Neural progenitor cell (in vitro differentiated cells): ENCODE data around the gene FBXL19. TPM values are rescaled to one million over a fixed set of nuclear protein-coding genes. Genes with fewer than 3 reads are reported as not detected.

Source experiments
- DNase-seq: peaks from one replicate; pipeline ENCODE4 v3.0.0-alpha.2; 2016; ENCODE audit warnings: low spot score
- H2AFZ ChIP-seq: fragments of 200-600 bp; sonication (generic); replicated peaks from 2 replicates; pipeline ENCODE4 v1.6.1; 2016; ENCODE audit warnings: antibody characterized with exemption
- H3F3A ChIP-seq: fragments of 200-600 bp; sonication (generic); 2 replicates; pipeline ENCODE4 v1.6.1; 2016; ENCODE audit warnings: antibody characterized with exemption, low read depth
- H3K27ac ChIP-seq: fragments of 200-600 bp; sonication (generic); 2 replicates; pipeline ENCODE4 v1.5.1; 2016; ENCODE audit warnings: mild to moderate bottlenecking
- H3K27me3 ChIP-seq: fragments of 200-600 bp; sonication (generic); 2 replicates; pipeline ENCODE4 v1.6.1; 2016; ENCODE audit warnings: mild to moderate bottlenecking, moderate library complexity
- H3K36me3 ChIP-seq: fragments of 200-600 bp; sonication (generic); 2 replicates; pipeline ENCODE4 v1.5.1; 2016
- H3K4me1 ChIP-seq: fragments of 200-600 bp; sonication (generic); 2 replicates; pipeline ENCODE4 v1.6.1; 2016; ENCODE audit warnings: mixed run types
- H3K4me2 ChIP-seq: fragments of 200-600 bp; sonication (generic); 2 replicates; pipeline ENCODE4 v1.6.1; 2016
- H3K4me3 ChIP-seq: fragments of 200-600 bp; sonication (generic); 2 replicates; pipeline ENCODE4 v1.5.1; 2016
- H3K79me2 ChIP-seq: fragments of 200-600 bp; sonication (generic); 2 replicates; pipeline ENCODE4 v1.6.1; 2016; ENCODE audit warnings: low read depth
- H3K9ac ChIP-seq: fragments of 200-600 bp; sonication (generic); 2 replicates; pipeline ENCODE4 v1.6.1; 2016
- H3K9me3 ChIP-seq: fragments of 200-600 bp; sonication (generic); 2 replicates; pipeline ENCODE4 v1.5.1; 2016; ENCODE audit warnings: low read depth
- H4K20me1 ChIP-seq: fragments of 200-600 bp; sonication (generic); 2 replicates; pipeline ENCODE4 v1.6.1; 2016; ENCODE audit warnings: low read depth
- H3K27ac Mint-ChIP-seq: 3 replicates; pipeline ENCODE4 v1.8.0; 2021; ENCODE audit warnings: mixed read lengths
- H3K27me3 Mint-ChIP-seq: 2 replicates; pipeline ENCODE4 v1.8.0; 2022; ENCODE audit warnings: low read depth, mild to moderate bottlenecking, inconsistent platforms, moderate library complexity, mixed read lengths; ENCODE audit not compliant: insufficient read depth
- H3K36me3 Mint-ChIP-seq: 3 replicates; pipeline ENCODE4 v1.8.0; 2021; ENCODE audit warnings: mixed read lengths
- H3K4me1 Mint-ChIP-seq: 3 replicates; pipeline ENCODE4 v1.8.0; 2021; ENCODE audit warnings: mixed read lengths
- H3K4me3 Mint-ChIP-seq: 3 replicates; pipeline ENCODE4 v1.8.0; 2021; ENCODE audit warnings: mild to moderate bottlenecking, moderate library complexity, mixed read lengths
- H3K9me3 Mint-ChIP-seq: 3 replicates; pipeline ENCODE4 v1.8.0; 2020; ENCODE audit warnings: mixed read lengths
- CTCF ChIP-seq: fragments of 200-600 bp; sonication (generic); IDR thresholded peaks from 2 replicates; pipeline ENCODE4 v1.5.1; 2017; ENCODE audit warnings: antibody characterized with exemption, mild to moderate bottlenecking
- EZH2 ChIP-seq: fragments of 200-600 bp; sonication (generic); IDR thresholded peaks from 2 replicates; pipeline ENCODE4 v1.6.1; 2017; ENCODE audit warnings: antibody characterized with exemption, mild to moderate bottlenecking, moderate library complexity
- EZH2phosphoT487 ChIP-seq: fragments of 200-600 bp; sonication (generic); IDR thresholded peaks from 2 replicates; pipeline ENCODE4 v1.6.1; 2017; ENCODE audit warnings: antibody characterized with exemption
- total RNA-seq: library from RNA; depleted of rRNA; stranded (reverse); fragments of >200 nt; gene quantifications from 2 replicates; pipeline ENCODE4 v1.2.3, GENCODE V29; 2015; ENCODE audit warnings: low replicate concordance

The FBXL19 gene
- total RNA-seq, 1 donor from 2014 or later, result 9.2 TPM

DNA sequence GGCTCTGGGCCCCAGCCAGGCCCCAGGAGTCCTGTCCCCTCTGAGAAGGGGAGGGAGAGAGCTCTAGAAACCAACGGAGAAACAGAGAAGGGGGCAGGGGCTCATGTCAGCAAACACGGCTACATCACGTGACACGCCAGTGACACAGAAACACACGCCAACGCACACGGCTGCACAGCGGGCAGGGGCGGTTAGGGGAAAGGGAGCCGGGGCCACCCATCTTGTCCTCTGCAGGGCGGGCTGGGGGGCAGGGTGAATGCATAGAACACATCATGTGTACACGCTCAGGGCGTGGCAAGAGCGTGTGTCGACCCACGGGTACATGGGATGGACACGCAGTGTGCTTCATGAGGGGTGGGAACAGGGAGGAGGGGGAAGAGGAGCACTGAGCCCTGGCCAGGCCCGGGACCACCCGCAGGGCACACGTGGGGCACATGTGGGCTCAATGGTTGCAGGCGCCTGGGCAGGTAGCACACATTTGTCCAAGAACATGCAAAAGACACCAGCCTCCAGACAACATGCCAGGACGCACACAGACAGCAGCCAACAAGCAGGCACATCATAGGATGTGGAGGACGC, 66.2 kb downstream of the FBXL19 start:
- Mint-ChIP-seq H3K27ac (no peak overlapping the region), H3K36me3 (no peaks in the 10 kb centered on the region), H3K27me3 (peaks cover 9% of the 10 kb centered on the region), H3K4me1 (no peaks in the 10 kb centered on the region), H3K4me3 (no peak overlapping the region), H3K9me3 (no peaks in the 10 kb centered on the region)
- Histone ChIP-seq H3K27me3 (no peaks in the 10 kb centered on the region), H3K4me1 (no peaks in the 10 kb centered on the region), H3K9me3 (no peaks in the 10 kb centered on the region), H3K36me3 (no peaks in the 10 kb centered on the region), H4K20me1 (peaks cover 3% of the 10 kb centered on the region), H2AFZ (no peak overlapping the region), H3F3A (peaks cover 3% of the 10 kb centered on the region), H3K4me3 (no peak overlapping the region), H3K9ac (no peak overlapping the region), H3K27ac (no peak overlapping the region), H3K79me2 (no peaks in the 10 kb centered on the region), H3K4me2 (no peak overlapping the region)
- no peak for DNase-seq
- TF ChIP-seq EZH2 (no peak), EZH2phosphoT487 (no peak), CTCF (no peak)

DNA sequence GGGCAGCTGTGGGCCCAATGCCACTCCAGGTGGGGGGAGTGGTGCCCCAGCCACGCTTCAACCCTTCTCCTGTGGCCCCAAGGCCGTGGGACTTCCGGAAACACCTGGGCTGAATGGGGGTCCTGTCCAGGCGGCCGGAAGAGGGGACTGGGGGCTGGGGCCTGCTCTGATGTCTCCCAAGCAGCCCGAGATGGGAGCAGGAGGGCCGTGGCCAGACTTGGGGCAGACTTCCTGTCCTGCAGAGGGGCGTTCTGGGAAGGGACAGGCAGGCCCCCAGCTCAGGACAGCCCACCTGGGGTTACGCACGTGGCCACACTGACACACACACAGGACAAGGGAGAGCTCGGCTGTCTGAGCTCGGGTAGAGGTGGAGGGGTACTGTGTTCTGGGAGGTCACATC, 66.7 kb downstream of the FBXL19 start:
- Histone ChIP-seq H3K36me3 (no peaks in the 10 kb centered on the region), H4K20me1 (no peaks in the 10 kb centered on the region), H2AFZ (no peak overlapping the region), H3K9me3 (no peaks in the 10 kb centered on the region), H3F3A (peaks cover 2% of the 10 kb centered on the region), H3K79me2 (no peaks in the 10 kb centered on the region), H3K9ac (no peak overlapping the region), H3K4me3 (no peak overlapping the region), H3K4me1 (no peaks in the 10 kb centered on the region), H3K27ac (no peak overlapping the region), H3K4me2 (no peak overlapping the region), H3K27me3 (no peaks in the 10 kb centered on the region)
- Mint-ChIP-seq H3K9me3 (no peaks in the 10 kb centered on the region), H3K4me1 (no peaks in the 10 kb centered on the region), H3K4me3 (no peak overlapping the region), H3K27me3 (peaks cover 9% of the 10 kb centered on the region), H3K27ac (no peak overlapping the region), H3K36me3 (no peaks in the 10 kb centered on the region)
- DNase-seq, result no peak
- TF ChIP-seq CTCF, result no peak

- peaks cover 10% of the 10 kb centered on the region for H3F3A ChIP-seq
- no peak overlapping the region for H2AFZ ChIP-seq
- no peak for DNase-seq
- no peaks in the 10 kb centered on the region for H3K36me3 Mint-ChIP-seq
- no peak overlapping the region for H3K27ac ChIP-seq
- no peaks in the 10 kb centered on the region for H3K4me1 Mint-ChIP-seq
- H3K9me3 ChIP-seq, result no peaks in the 10 kb centered on the region
- no peaks in the 10 kb centered on the region for H3K36me3 ChIP-seq
- H3K4me2 ChIP-seq, result no peak overlapping the region
- H3K9me3 Mint-ChIP-seq, result no peaks in the 10 kb centered on the region
- TF ChIP-seq EZH2, result no peak
- no peak for TF ChIP-seq CTCF
- TF ChIP-seq EZH2phosphoT487, result no peak
- H3K27me3 ChIP-seq, result peaks cover 4% of the 10 kb centered on the region
- H3K4me3 Mint-ChIP-seq, result peak overlapping the region; percentile 61
- no peak overlapping the region for H3K4me3 ChIP-seq
- no peaks in the 10 kb centered on the region for H3K4me1 ChIP-seq
- H3K79me2 ChIP-seq, result no peaks in the 10 kb centered on the region
- H3K9ac ChIP-seq, result no peak overlapping the region
- peaks cover 9% of the 10 kb centered on the region for H3K27me3 Mint-ChIP-seq
- no peaks in the 10 kb centered on the region for H4K20me1 ChIP-seq
- H3K27ac Mint-ChIP-seq, result peak overlapping the region; percentile 82
Observed at GRCh38 chr16:30991052-30991451, 67.7 kb downstream of the FBXL19 start.
